ENCODE data around the gene HEXIM1.

HEXIM1 gene

DNA sequence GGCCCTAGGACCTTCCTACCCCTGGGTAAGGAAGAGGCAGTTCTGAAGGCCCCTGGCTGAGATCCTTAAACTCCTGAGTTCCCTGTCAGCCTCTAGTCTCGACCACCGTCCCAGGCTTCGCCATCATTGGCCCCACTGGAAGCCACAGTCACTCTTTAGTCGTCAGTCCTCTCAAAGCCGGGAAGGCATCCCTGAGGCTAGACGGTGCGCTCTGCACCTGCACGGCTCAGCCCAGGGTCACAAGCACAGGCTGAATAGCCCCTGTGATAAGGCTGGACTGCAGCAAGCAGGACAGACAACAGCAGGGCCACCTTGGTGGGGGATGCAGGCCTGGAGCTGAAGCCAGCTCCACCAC, 3.3 kb upstream of the HEXIM1 start:
- in situ Hi-C loops (cut with HindIII; ENCODE audit: low sequenced_read_pairs) = no loop called here

DNA sequence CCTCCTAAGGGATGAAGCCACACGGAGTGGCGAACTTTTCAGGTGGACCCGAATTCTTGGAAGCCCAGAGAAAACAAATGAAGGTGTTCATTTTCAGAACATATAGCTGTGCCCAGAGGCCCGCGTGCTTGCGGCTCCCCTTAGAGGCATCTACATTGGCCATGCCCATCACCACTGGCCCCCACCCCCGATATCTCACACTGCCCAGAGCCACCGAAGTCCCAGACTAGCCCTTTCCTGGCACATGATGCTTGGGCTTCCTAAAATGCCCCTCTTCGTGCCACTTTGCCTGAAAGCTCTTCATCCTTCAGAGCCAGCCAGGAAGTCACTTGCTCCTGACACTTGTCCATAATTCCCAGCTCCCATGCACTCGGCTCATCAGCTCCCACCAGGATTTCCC, 2.1 kb upstream of the HEXIM1 start:
- in situ Hi-C loops (cut with HindIII; ENCODE audit: low sequenced_read_pairs) = no loop called here

- in situ Hi-C loops (cut with HindIII; ENCODE audit: low sequenced_read_pairs) = no loop called here
Observed at GRCh38 chr17:45146592-45146889, 1.7 kb upstream of the HEXIM1 start.

GRCh38 chr17:45146890-45147580, 1.2 kb upstream of the HEXIM1 start:
- in situ Hi-C loops (cut with HindIII; ENCODE audit: low sequenced_read_pairs) = no loop called here

- in situ Hi-C loops (cut with HindIII; ENCODE audit: low sequenced_read_pairs) = no loop called here
Observed at GRCh38 chr17:45147581-45148182, 593 bp upstream of the HEXIM1 start.

- in situ Hi-C loops (cut with HindIII; ENCODE audit: low sequenced_read_pairs) = no loop called here
Observed at GRCh38 chr17:45149037-45149668, 878 bp downstream of the HEXIM1 start.

GRCh38 chr17:45149669-45150664, 1.7 kb downstream of the HEXIM1 start:
- in situ Hi-C loops (cut with HindIII; ENCODE audit: low sequenced_read_pairs) = loop anchor here (10.0 kb wide), 1 partner anchor 235 kb away; no protein-coding TSS in a partner anchor

DNA sequence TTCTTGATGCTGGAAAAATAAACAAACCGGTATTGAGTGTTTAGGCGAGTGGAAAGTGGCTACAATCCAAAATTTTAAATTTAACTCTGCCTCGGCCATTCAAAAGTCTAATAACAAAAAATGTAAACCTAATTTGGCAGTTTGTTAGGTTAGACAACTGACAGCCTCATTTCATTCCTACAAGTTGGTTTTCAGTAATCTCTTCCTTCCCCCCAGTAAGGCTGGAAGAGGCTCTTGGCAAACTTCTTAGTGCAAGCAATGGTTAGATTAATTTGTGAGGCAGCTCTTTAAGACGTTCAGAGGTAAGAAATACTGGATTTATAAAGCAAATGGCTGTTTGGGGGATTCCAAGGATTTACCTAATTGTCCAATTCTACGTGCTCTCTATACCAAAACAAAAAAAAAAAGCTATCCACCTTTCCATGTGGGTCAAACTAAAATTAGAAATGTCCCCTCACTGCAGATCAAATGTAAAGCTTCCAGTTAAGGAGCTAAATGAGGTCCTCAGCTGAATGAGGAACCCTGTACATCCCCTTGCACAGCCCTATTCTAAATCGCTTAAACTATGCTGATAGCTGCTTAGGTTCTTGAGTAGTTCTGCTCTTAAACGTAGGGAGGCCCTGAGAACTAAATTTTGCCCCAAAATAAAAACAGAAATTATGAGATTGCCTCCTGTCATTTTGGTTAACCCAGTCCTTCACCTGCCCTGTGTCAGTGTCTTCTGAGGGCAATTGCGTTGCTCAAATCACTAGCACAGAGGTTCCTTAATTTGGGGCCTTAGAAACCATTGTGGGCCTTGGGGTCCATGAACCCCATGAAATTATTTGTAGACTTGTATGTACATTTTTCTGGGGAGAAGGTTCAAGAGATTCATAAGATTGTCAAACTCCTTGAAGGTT, 2.9 kb downstream of the HEXIM1 start:
- in situ Hi-C loops (cut with HindIII; ENCODE audit: low sequenced_read_pairs) = loop anchor here (10.0 kb wide), 1 partner anchor 234 kb away; no protein-coding TSS in a partner anchor

GRCh38 chr17:45155029-45155428, 6.8 kb downstream of the HEXIM1 start:
- in situ Hi-C loops (cut with HindIII; ENCODE audit: low sequenced_read_pairs) = loop anchor here (10.0 kb wide), 1 partner anchor 230 kb away; no protein-coding TSS in a partner anchor

GRCh38 chr17:45155483-45155882, 7.2 kb downstream of the HEXIM1 start:
- in situ Hi-C loops (cut with HindIII; ENCODE audit: low sequenced_read_pairs) = loop anchor here (10.0 kb wide), 1 partner anchor 229 kb away; no protein-coding TSS in a partner anchor

GRCh38 chr17:45156242-45156641, 8.0 kb downstream of the HEXIM1 start:
- in situ Hi-C loops (cut with HindIII; ENCODE audit: low sequenced_read_pairs) = loop anchor here (10.0 kb wide), 1 partner anchor 229 kb away; no protein-coding TSS in a partner anchor

DNA sequence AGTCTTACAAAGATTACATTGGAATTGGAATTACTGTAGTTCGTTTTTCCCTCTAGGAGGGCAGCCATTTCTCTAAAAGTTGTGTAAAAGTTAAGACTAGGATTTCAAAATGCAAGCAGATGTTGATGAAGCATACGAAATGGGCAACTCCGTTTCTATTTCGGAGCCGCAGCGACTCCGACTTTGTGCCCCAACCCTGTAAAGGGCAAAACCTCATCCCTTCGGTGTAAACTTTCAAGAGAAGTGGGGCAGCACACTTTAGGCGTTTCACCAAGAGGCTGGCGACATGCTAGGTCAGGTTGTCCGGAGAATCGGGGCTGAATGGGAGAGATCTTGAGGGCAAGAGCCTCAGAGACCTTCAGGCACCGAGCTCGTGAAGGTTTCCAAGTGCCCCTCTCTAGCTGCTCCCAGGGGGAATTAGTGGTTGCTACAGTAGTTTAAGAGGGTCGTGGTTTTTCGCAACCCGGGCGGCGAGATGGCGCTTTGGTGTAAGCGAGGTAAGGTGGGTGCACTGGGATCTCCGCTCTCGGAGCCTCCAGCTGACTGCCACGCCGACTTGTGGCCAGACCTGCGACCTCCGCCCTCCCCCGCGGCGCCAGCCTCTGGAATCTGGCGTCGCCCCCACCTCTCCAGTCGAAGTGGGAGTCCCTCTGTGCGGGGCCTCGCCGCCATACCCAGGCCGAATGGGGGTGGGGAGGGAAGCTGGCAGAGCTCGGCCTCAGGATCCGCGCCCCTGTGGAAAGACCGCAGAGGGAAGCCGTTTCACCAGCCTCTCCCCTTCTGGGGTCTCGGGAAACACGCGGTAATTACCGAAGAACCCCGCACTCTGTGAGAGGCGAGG, 12.4 kb downstream of the HEXIM1 start:
- in situ Hi-C loops (cut with HindIII; ENCODE audit: low sequenced_read_pairs) = no loop called here

DNA sequence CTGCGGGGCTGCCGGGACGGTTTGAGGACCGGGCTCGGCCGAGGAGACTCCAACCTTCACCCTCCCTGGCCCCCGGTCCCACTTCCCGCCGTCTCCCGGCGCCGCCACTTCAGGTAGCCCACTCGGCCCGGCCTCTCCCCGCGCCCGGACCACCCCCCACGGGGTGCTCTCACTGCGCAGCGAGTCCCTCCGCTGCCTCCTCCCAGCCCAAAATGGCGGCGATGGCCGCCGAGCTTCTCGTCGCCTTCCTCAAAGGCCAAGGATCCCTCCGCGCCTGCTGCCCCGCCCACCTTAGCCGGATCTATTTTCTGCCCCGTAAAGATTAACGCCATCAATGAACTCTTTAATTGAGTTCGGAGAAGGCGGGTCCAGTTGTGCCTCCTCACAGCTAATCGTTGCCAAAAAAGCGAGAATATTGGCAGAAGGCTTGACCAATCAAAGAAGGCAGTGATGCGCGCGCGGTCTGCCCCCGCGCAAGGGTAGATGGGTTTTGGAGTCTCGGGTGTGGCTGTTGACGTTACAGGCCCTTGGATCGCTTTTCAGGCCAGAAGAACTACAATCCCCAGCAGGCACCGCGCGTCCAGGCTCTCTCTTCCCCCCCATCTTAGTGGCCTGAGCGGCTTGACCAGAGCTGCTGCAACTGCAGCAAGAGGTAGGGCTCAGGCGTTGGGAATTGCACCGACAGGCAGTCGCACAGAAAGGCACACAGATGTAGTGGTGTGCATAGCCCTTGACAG, 13.2 kb downstream of the HEXIM1 start, which contains the start of gene HEXIM2:
Gene HEXIM2 (plus strand): TSS at position 588 of the 737 bp plus-strand sequence. CDS start 919 bp downstream, outside the sequence.
- in situ Hi-C loops (cut with HindIII; ENCODE audit: low sequenced_read_pairs) = no loop called here

DNA sequence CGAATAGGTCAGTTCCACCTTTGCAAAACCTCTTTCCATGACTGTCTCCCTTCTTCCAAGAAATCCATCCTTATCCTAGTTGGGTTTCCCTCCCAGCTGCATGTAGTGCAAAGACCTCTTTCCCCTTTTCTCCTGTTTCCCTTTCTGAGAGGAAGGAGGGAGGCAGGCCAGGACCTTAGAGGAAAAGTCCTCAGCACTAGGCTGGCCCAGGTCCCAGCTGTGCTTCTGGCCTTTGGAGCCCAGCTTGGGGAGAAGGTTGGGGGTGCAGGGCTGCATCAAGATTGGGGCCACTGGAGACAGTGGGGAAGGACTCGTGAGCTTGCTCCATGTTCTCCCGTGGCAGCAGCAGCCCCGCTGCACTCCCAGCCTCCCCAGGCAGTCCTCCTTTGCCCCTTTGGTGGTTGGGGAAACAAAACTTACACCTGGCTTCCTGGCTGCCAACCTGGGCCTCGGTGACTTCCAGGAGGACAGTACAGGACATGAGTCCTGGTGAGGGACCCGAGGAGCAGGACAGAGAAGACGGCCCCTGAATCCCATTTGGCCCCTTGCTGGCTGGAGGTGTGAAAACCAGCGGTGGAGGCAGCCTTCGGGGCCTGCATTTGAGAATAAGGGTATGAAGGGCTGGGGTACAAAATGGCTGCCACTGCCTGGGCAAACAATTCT, 13.9 kb downstream of the HEXIM1 start:
- in situ Hi-C loops (cut with HindIII; ENCODE audit: low sequenced_read_pairs) = no loop called here

DNA sequence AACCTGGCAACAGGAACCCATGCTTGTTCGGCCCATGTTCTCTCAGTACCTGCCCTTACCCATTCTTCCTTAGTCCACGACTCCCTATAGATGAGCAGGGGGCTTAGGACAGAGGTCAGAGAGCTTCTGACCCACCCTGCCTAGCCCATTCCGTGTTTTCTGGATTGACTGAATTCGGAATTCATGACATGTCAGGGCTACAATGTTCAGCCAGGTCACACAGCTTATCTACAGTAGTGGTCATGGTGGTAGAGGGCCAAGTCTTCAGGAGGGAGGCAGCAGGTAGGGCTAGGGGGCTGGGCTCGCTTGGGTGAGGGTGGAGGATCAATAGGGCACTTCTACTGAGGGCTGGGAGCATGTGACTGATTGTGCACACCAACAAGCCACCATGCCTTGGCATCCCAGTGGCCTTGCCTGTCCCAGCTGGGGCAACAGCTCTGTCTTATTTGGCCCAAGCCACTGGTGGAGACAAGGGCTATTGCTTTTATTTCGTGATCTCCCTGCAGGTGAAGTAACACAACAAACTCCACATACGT, 16.5 kb downstream of the HEXIM1 start:
- in situ Hi-C loops (cut with HindIII; ENCODE audit: low sequenced_read_pairs) = no loop called here

GRCh38 chr17:45168991-45169752, 20.9 kb downstream of the HEXIM1 start:
- in situ Hi-C loops (cut with HindIII; ENCODE audit: low sequenced_read_pairs) = no loop called here
